ENCODE measurements around the gene CCNI2.

CCNI2 gene

GRCh38 chr5:132746954-132747615 lies at the start of gene CCNI2:
Gene CCNI2, plus strand, starts transcription at chr5:132747426. Its CDS starts 70 bp downstream, at chr5:132747496.
- DNase-seq (ENCODE audit: low read depth): no peak

- DNase-seq (ENCODE audit: low read depth): peak; percentile 3
Observed at GRCh38 chr5:132704875-132705274, 42.4 kb upstream of the CCNI2 start.

- no peak for DNase-seq (ENCODE audit: low read depth)
Observed at GRCh38 chr5:132708645-132709044, 38.6 kb upstream of the CCNI2 start.

GRCh38 chr5:132714456-132715307 lies 32.5 kb upstream of the CCNI2 start:
- no peak for DNase-seq (ENCODE audit: low read depth)

- no peak for DNase-seq (ENCODE audit: low read depth)
Observed at GRCh38 chr5:132718544-132719312, 28.5 kb upstream of the CCNI2 start.

- no peak for DNase-seq (ENCODE audit: low read depth)
Observed at GRCh38 chr5:132725745-132726144, 21.5 kb upstream of the CCNI2 start.

- DNase-seq (ENCODE audit: low read depth): no peak
Observed at GRCh38 chr5:132729896-132730295, 17.3 kb upstream of the CCNI2 start.

GRCh38 chr5:132733499-132734148 lies 13.6 kb upstream of the CCNI2 start:
- DNase-seq (ENCODE audit: low read depth): no peak

- DNase-seq (ENCODE audit: low read depth): no peak
Observed at GRCh38 chr5:132734687-132735086, 12.5 kb upstream of the CCNI2 start.

GRCh38 chr5:132736853-132737833 lies 10.1 kb upstream of the CCNI2 start, which contains the start of gene KIF3A:
Gene KIF3A, minus strand, starts transcription at chr5:132737546. Its CDS starts 127 bp downstream, at chr5:132737419.
- DNase-seq (ENCODE audit: low read depth): peak; percentile 64

GRCh38 chr5:132737982-132738681 lies 9.1 kb upstream of the CCNI2 start:
- no peak for DNase-seq (ENCODE audit: low read depth)

GRCh38 chr5:132739232-132739631 lies 8.0 kb upstream of the CCNI2 start:
- DNase-seq (ENCODE audit: low read depth): no peak

- DNase-seq (ENCODE audit: low read depth): no peak
Observed at GRCh38 chr5:132742158-132742557, 5.1 kb upstream of the CCNI2 start.

GRCh38 chr5:132742626-132743025 lies 4.6 kb upstream of the CCNI2 start:
- DNase-seq (ENCODE audit: low read depth): no peak

GRCh38 chr5:132744659-132745058 lies 2.6 kb upstream of the CCNI2 start:
- DNase-seq (ENCODE audit: low read depth): no peak

GRCh38 chr5:132746592-132746953 lies 653 bp upstream of the CCNI2 start:
- DNase-seq (ENCODE audit: low read depth): no peak

GRCh38 chr5:132747616-132748440 lies 602 bp downstream of the CCNI2 start:
- no peak for DNase-seq (ENCODE audit: low read depth)

- DNase-seq (ENCODE audit: low read depth): no peak
Observed at GRCh38 chr5:132748522-132749000, 1.3 kb downstream of the CCNI2 start.

GRCh38 chr5:132749506-132749905 lies 2.3 kb downstream of the CCNI2 start:
- DNase-seq (ENCODE audit: low read depth): no peak

Data from HS-27A (cell line).